Activated CD4-positive, alpha-beta T cell treated with anti-CD3 and anti-CD28 coated beads, Interleukin-2, amount 50 U/mL, for 48 hours (primary cell): ENCODE results near the gene ZNF628.

Source experiments
- DNase-seq, 2 experiments: peaks; one replicate each; pipeline ENCODE4 v3.0.0-alpha.2; 2020

The ZNF628 gene

DNA sequence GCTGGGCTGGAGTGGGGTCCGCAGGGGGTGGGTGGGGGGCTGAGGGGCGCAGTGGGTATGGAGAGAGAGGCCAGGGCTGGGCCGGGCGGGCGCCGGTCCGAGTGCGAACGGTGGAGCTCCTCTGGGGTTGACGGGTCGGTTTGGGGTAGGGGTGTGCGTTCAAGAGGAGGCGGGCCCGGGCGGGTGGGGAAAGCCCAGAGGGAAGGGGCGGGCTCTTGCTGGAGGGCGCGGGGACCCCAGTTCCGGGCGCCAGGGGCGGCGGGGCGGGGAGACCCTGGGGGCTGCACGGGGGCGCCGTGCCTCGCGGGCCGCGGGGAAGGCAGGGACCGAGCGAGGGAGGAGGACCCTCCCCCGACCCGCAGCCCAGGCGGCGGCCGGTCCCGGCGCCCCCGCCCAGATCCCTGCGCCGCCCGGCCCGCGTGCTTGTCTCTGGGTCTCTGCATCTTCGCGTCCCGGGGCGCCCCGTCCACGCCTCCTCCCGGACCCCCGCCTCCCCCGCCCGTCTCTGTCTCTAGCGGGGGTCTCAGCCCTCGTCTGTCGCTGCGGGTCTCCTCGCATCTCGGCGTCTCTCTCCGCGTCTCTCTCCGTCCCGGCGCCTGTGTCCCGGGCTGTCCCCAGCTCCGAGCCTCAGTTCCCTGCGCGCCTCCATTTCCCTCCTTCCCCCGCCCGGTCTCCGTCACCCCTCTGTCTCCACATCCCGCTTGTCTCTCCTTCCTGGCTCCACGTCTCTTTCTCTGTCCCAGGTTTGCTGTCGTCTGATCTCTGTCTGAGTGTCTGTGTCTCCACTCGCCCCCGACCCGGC lies 25.1 kb upstream of the ZNF628 start:
- no peak for DNase-seq

- no peak for DNase-seq
These were observed 24.3 kb upstream of the ZNF628 start for GRCh38 chr19:55451965-55452748.

DNA sequence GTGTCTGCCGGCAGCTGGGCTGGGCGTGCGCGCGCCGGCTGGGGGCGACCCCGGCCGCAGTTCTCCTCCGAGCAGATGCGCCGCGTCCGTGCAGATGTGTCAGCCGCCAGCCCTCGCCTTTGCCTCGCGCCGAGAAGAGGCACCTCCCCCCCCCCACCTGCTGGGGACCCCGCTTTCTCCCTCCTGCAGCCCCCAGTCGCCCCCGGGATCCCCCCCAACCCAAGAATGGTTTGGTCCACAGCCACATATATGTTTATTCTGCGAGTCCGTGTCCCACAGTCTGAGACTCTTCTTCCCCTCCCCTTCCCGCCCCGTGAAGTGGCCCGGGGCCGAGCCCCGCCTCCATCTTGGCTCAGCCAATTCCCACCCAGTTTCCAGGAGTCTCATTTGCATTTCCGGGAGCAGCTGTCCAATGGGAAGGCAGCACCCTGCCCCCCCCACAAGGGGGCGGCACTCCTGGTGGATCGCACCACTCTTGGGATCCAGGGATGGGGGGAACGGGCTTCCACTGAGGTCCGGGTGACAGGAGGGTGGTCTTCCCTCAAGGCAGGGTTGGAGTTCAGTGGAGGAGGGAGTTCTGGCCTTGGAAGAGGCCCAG lies 23.6 kb upstream of the ZNF628 start:
- DNase-seq, result peak; percentile 37 to 44

DNA sequence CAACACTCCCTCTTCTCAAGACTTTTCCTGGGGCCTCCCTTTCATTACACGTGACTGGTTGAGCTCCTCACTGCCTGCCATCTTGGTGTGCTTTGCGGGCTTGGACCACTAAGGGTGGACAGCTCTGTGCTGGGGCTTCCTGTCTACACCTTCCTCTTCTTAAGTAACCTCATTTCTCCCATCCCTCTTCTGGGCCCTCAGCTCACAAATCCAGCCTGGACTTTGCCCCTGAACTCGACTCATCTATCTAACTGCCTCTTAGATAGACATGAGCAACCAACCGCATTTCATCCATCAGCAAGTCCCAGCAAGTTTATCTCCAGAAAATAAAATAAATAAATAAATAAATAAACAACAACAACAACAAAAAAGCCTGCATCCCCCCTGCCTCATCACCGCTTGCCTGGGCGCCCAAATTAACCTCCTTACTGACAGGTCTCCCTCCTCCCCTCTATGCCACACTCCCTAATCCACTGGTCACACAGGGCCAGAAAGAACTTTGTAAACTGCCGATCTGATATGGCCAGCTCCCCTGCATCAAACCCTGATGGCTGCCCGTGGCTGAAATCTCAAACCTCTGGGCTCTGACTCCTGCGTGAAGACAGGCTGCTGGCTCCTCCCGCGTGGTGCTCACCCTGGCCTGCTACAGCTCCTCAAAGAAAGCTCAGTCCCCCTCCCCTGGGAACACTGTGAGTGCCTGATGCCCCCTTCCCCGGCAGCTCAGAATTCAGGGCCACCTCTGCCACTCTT lies 22.7 kb upstream of the ZNF628 start:
- DNase-seq, result no peak

- DNase-seq, result peak; percentile 50 to 51
These were observed 21.6 kb upstream of the ZNF628 start for GRCh38 chr19:55454787-55455243.

- no peak for DNase-seq
These were observed 20.7 kb upstream of the ZNF628 start for GRCh38 chr19:55455576-55456235.

DNA sequence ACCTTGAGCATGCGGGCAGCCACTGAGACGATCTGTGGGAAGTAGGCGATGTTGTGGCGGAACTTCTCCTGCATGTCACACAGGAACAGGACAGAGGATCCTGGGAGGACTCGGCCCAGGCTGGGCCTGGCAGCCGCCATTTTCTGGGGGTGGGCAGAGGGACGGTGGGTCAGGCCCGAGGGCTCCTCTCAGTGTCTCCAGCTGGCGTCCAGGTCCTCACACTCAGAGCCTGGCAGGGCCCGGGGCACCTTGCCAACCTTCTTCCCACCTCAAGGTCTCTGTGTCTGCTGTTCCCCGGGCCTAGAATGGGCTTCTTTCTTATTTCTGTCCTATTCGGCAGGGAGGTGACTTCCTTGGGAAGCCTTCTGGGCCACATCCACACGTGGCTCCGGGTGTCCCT lies 20.1 kb upstream of the ZNF628 start:
- no peak for DNase-seq

DNA sequence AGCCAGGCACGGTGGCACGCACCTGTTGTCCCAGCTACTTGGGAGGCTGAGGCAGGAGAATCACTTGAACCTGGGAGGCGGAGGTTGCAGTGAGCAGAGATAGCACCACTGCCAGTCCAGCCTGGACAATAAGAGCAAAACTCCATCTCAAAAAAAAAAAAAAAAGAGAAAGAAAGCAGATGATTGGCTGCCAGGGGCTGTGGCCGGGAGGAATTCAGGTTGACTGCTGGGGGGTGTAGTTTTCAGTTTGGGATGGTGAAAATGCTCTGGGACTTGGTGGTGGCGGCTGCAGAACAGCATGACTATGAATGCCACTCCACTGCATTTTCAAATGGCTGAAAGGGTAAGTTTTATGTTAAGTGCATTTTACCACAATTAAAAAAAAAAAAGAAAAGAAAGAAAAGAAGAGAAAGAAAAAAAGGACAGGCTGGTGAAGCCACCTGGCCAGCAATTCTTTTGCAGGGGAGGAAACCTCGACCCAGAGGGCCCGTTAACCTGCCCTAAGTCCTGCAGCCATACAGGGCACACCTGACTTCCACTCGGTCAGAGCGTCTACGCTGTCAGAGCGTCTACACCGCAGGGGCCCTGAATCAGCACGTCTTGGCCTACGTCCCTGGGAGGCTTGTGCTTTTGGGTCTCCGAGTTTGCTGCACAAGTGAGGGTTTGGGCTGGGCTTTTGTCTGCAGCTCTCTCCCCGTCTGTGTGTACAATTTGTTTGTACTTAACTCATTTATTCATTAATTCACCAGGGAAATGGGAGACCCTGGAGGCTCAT lies 18.5 kb upstream of the ZNF628 start:
- DNase-seq, result no peak

DNA sequence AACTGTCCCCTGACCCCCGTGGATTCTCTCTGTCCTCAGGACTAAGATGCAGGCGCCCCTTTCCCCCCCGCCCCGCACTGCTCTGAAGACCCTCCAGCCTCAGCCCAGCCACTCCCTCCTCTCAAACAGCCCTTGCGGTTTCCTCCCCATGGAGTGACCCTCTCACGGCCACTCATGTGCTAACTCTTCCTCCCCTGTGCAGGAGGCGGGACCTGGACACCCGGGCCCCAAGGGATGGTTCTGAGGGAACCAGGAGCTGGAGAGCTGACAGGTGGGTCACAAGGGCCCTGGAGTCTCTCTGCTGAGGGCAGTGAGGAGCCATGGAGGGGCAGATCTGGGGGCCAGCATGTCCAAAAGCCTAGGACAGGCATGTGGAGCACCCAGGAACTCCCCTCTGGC lies 16.9 kb upstream of the ZNF628 start:
- DNase-seq, result no peak

DNA sequence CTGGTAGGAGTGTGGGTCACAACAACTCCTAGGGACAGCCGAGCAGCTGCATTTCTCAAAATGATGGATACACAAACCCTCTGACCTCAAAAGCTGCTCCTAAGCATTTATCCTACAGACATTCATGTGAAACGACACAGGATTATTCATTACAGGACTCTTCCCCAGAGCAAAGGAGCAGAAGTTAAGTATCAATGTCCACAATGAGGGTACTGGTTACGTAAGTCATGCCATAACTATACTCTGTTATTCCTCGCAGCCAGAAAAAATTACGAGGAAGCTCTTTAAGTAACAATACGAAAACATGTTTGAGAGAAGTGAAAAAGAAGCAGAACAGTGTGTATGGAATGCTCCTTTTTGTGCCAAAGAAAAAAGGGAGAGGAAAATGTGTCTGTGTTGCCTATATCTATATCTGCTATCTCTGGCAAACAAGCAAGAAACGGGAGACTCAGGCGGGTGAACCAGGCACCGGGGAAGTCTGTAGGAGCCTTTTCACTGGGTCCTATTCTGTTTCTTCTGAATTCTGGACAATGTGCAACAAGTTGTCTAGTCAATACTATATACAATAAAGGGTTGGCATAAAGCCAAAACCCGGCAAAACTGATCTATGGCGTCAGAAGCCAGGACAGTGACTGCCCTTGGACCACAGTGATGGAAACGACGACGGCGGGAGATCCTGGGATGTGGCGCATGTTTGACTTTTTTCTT lies 16.3 kb upstream of the ZNF628 start:
- no peak for DNase-seq

- peak; percentile 63 to 67 for DNase-seq
These were observed 15.7 kb upstream of the ZNF628 start for GRCh38 chr19:55460670-55461258.

DNA sequence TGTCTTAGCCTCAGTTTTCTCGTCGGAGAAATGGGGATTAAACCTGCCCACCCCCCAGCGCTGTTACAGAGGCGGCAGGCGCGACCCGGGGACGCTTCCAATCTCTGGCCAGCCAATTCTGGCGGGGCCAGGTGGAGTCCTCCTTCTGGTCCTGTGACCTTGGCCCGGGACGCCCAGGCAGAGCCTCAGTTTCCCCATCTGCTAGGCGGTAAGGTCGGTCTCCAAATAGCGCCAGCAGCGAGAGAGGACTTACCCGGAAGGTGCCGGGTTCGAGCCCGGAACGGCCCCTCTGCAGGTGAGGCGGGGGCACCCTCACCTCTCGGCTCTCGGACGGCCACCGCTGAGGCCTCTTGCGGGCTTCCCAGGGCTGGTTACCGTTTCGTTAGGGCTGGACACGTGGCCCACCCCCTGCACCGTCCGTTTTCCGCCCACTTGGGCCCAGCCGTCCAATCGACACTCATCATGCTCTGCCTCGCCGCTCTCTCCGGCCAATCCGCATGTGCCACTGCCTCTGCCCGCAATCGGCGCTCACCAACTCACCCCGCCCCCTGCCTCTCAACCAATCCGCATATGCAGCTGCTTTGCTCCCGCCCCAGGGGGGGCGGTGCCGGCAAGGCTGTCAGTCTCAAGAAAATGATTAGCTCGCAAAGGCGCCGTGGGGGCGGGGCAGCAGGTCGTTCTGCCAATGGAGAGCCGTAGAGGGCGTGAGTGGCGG lies 15.0 kb upstream of the ZNF628 start, which contains the start of gene ISOC2:
TSS of gene ISOC2 (minus strand) at position 384 of the 715 bp plus-strand sequence. CDS start 5,156 bp downstream, outside the sequence.
- DNase-seq, result peak; percentile 100

DNA sequence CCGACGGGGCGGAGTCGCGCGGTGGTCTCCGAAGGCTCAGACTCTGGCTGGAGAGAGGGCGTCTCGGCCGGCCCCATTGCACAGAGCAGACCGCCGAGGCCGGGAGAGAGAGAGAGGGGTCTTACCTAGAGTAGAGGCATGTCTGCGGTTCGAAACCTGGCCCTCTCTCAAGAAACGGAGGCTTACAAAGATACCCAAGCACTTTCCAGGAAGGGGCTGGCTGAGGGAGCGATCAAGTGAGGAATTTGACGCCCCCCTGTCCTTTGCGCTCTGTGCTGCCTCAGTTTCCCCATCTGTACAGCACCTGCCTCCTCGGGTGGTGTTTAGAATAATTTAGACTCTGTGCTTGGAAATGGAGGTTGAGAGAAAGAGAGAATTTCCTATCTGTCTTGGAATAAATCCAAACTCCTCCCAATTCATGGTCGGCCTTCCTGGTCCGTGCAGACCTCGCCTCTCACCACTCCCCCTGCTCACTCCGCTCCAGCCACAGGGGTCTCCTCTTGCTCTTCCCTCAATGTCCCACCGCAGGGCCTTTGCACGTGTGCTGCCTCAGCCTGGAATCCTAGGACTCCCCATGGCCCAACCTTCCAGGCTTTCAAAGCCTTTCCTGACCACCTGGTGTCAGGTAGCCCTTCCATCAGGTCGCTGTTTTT lies 14.3 kb upstream of the ZNF628 start:
- DNase-seq, result no peak

DNA sequence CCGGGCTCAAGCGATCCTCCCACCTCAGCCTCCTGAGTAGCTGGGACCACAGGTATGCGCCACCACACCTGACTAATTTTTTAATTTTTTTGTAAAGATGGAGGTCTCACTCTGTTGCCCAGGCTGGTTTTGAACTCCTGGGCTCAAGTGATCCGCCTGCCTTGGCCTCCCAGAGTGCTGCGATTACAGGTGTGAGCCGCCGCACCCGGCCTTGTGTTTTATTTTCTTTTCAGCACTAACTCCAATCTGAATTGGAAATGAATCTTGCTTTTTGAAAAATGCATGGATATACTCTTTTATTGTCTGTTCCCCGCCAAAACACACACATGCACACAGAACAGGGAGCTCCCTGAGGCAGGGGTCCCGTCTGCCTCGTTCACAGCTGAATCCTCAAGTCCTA lies 13.7 kb upstream of the ZNF628 start:
- no peak for DNase-seq

- no peak for DNase-seq
These were observed 12.8 kb upstream of the ZNF628 start for GRCh38 chr19:55463583-55464031.

DNA sequence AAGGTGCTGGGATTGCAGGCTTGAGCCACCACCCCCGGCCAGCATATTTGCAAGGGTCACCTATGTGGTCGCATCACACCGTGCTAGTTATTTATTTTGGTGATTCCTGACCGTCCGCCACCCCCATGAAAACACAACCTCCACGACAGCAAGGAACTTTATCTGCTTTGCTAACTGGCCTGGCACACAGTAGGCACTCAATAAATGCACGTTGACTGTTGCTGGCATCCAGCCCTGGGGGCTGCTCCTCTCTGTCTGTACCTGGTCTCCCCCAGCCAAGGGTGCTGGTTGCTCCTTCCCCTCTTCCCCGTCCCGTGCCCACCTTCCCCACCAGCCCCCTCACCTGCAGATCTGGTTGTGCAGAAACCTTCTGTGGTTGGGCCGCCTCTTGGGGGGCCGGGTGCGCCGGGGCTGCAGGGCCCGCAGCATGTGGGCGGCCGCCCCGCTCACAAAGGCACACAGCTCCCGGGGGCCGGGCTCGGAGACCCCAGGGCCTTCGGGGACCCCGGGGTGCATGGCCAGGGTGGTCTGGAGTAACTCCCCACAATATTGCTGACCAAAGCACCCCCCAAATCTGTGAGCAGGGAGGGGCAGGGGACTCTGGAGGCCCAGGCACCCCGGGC lies 12.3 kb upstream of the ZNF628 start:
- no peak for DNase-seq

- no peak for DNase-seq
These were observed 11.8 kb upstream of the ZNF628 start, which contains the start of gene C19orf85 for GRCh38 chr19:55464662-55465054. Gene C19orf85 (minus strand): TSS chr19:55464751. CDS start chr19:55464554, 197 bp downstream.

GRCh38 chr19:55465460-55466240 lies 10.8 kb upstream of the ZNF628 start:
- no peak for DNase-seq
